Panc1 (cell line): ENCODE results near the gene PAX3.

ENCODE experiments used
- CTCF ChIP-seq: fragments of 450-650 bp; IDR thresholded peaks from 2 replicates; pipeline ENCODE4 v1.5.1; 2017; ENCODE audit warnings: mild to moderate bottlenecking
- REST ChIP-seq, 2 experiments: IDR thresholded peaks; 2 replicates each; pipeline ENCODE4 v1.6.1; 2011 to 2012; ENCODE audit warnings: low read depth in 2 of 2, control low read depth in 1 of 2, low read length in 1 of 2, mild to moderate bottlenecking in 1 of 2, moderate library complexity in 1 of 2; ENCODE audit not compliant: insufficient read depth in 1 of 2
- SIN3A ChIP-seq: IDR thresholded peaks from 2 replicates; pipeline ENCODE4 v1.6.1; 2012; ENCODE audit warnings: low read depth, mild to moderate bottlenecking, low read length, moderate library complexity, borderline replicate concordance; ENCODE audit not compliant: insufficient read depth

- TF ChIP-seq CTCF (no peak), SIN3A (no peak), REST (IDR thresholded peaks at IDR 0.05; ENCODE audit: insufficient read depth in 1 of 2, low read depth in 2 of 2, low read length in 1 of 2) (no peak)
Measured at GRCh38 chr2:222300726-222301052, 1.9 kb upstream of the PAX3 start.
